ENCODE results near the gene GOLGA3. TPM values are rescaled to one million over a fixed set of nuclear protein-coding genes. Genes with fewer than 3 reads are reported as not detected.
"Not testable (repeated sequence)": the region's sequence is repeated elsewhere in the genome, so short reads cannot be mapped to it uniquely, and the experiment has no call there.

GOLGA3 gene
- total RNA-seq, 1 donor from 2014 or later = 44.3 TPM

- H3K36me3 Mint-ChIP-seq (ENCODE audit: low read depth, unreplicated experiment) = peaks cover 46% of the 10 kb centered on the region
- DNase-seq (ENCODE audit: low spot score) = no peak
- peaks cover 3% of the 10 kb centered on the region for H3K4me1 Mint-ChIP-seq (ENCODE audit: unreplicated experiment)
- H3K27ac Mint-ChIP-seq (ENCODE audit: unreplicated experiment) = no peak overlapping the region
- H3K4me3 Mint-ChIP-seq (ENCODE audit: unreplicated experiment) = no peak overlapping the region
- TF ChIP-seq CTCF (IDR thresholded peaks at IDR 0.05; ENCODE audit: unreplicated experiment) = no peak
- no peaks in the 10 kb centered on the region for H3K9me3 Mint-ChIP-seq (ENCODE audit: unreplicated experiment)
- peaks cover 18% of the 10 kb centered on the region for H3K27me3 Mint-ChIP-seq (ENCODE audit: unreplicated experiment)
Measured at GRCh38 chr12:132776816-132777568, 51.7 kb downstream of the GOLGA3 start.

- not testable (repeated sequence) for H3K27ac Mint-ChIP-seq (ENCODE audit: unreplicated experiment); H3K4me1 Mint-ChIP-seq (ENCODE audit: unreplicated experiment); H3K4me3 Mint-ChIP-seq (ENCODE audit: unreplicated experiment); DNase-seq (ENCODE audit: low spot score); H3K9me3 Mint-ChIP-seq (ENCODE audit: unreplicated experiment)
- peaks cover 16% of the 10 kb centered on the region for H3K27me3 Mint-ChIP-seq (ENCODE audit: unreplicated experiment)
- peaks cover 40% of the 10 kb centered on the region for H3K36me3 Mint-ChIP-seq (ENCODE audit: low read depth, unreplicated experiment)
Measured at GRCh38 chr12:132776230-132776625, 52.4 kb downstream of the GOLGA3 start.

GRCh38 chr12:132775502-132776229, 53.0 kb downstream of the GOLGA3 start:
- Mint-ChIP-seq H3K27ac (ENCODE audit: unreplicated experiment) (no peak overlapping the region), H3K4me1 (ENCODE audit: unreplicated experiment) (peaks cover 3% of the 10 kb centered on the region), H3K9me3 (ENCODE audit: unreplicated experiment) (no peaks in the 10 kb centered on the region), H3K36me3 (ENCODE audit: low read depth, unreplicated experiment) (peaks cover 36% of the 10 kb centered on the region), H3K27me3 (ENCODE audit: unreplicated experiment) (peaks cover 15% of the 10 kb centered on the region), H3K4me3 (ENCODE audit: unreplicated experiment) (peak overlapping the region; percentile 16)
- TF ChIP-seq CTCF (IDR thresholded peaks at IDR 0.05; ENCODE audit: unreplicated experiment) = no peak
- DNase-seq (ENCODE audit: low spot score) = no peak

GRCh38 chr12:132774646-132775275, 53.9 kb downstream of the GOLGA3 start:
- DNase-seq (ENCODE audit: low spot score) = no peak
- Mint-ChIP-seq H3K9me3 (ENCODE audit: unreplicated experiment) (no peaks in the 10 kb centered on the region), H3K27ac (ENCODE audit: unreplicated experiment) (peak overlapping the region; percentile 68), H3K36me3 (ENCODE audit: low read depth, unreplicated experiment) (peaks cover 27% of the 10 kb centered on the region), H3K27me3 (ENCODE audit: unreplicated experiment) (peaks cover 7% of the 10 kb centered on the region), H3K4me3 (ENCODE audit: unreplicated experiment) (no peak overlapping the region), H3K4me1 (ENCODE audit: unreplicated experiment) (peaks cover 3% of the 10 kb centered on the region)
- no peak for TF ChIP-seq CTCF (IDR thresholded peaks at IDR 0.05; ENCODE audit: unreplicated experiment)

DNA sequence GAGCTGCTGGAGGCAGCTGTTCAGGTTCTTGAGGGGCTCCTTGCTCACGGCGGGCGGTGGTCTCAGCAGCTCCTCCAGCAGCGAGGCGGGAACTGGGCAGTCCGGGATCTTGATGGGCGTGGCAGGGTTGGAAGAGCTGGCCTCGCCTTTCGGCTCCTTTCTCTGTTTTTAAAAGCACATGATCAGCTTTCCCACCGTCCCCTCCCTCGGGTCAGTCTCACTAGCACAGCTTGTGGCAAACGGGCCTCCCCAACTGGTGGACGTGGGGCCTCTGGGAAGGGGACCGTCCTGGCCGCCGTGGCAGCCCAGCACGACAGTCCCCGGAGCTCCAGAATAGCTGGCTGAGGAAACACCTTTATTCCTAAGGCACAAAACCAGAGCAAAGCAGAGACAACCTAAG, 54.5 kb downstream of the GOLGA3 start:
- Mint-ChIP-seq H3K27ac (ENCODE audit: unreplicated experiment) (no peak overlapping the region), H3K4me1 (ENCODE audit: unreplicated experiment) (peaks cover 2% of the 10 kb centered on the region), H3K36me3 (ENCODE audit: low read depth, unreplicated experiment) (peaks cover 23% of the 10 kb centered on the region), H3K9me3 (ENCODE audit: unreplicated experiment) (no peaks in the 10 kb centered on the region), H3K27me3 (ENCODE audit: unreplicated experiment) (peaks cover 2% of the 10 kb centered on the region), H3K4me3 (ENCODE audit: unreplicated experiment) (no peak overlapping the region)
- no peak for TF ChIP-seq CTCF (IDR thresholded peaks at IDR 0.05; ENCODE audit: unreplicated experiment)
- no peak for DNase-seq (ENCODE audit: low spot score)

Data from endothelial cell (in vitro differentiated cells).